Measurements from ENCODE around the gene ATG16L2. TPM values are rescaled to one million over a fixed set of nuclear protein-coding genes. Genes with fewer than 3 reads are reported as not detected.
A peak's percentile ranks its signal among the peaks of the same experiment; 100 is the strongest.

ATG16L2 gene
- total and polyA plus RNA-seq, 2 donors (not counting 3 experiments of a cell fraction or from before 2014, with no cell fraction given) = 26.5 to 30.5 TPM

DNA sequence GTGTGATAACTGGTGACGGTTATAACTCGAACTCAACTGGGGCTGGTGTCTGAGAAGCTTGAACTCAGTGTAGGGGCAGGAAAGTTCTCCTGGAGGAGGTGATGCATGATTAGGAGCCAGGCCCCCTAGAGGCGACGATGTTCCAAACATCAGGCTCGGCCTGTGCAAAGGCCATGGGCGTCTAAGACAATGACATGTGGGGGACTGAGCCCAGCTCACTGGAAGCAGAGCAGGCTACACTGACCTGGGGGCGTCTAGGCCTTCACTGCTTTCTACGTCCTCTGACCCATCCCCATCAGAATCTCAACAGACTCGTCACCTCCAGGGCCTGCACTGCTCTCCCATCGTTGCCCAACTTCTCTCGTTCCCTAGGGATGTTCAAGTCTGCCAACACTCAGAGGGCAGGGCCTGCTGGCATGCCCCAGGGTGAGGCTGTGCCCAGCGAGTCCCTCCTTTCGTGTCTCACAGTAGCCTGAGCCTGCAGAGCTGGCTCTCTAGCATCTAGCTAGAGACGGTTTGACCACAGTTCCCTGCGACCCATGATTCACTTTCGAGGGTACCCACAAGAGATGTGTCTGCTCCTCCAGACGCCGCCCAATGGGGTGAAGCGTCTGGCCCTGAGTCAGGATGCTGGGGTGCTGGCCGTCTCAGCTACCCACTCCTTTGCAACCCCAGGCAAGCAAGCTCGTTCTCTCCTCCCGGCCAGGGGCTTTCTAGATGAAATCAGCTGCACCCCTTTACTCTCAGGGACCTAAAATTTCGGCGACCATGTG is 1.1 kb upstream of the ATG16L2 start:
- TSS peak; percentile 14 for BruUV-seq (replicated peaks)
- ChIA-PET POLR2A (interaction anchor here (1.0 kb wide), 1 partner anchor 88 kb away, joined by 4 read pairs; no protein-coding TSS in a partner anchor), CTCF (interaction anchor here (0.6 to 3.3 kb wide), 10 partner anchors 10 to 365 kb away, joined by 3 to 48 read pairs (median 4); partner anchors contain the start of gene STARD10)
- H3K27ac ChIP-seq (ENCODE audit: insufficient read depth, low read depth, low read length) = peak overlapping the region; percentile 67
- H3K36me3 ChIP-seq (ENCODE audit: control insufficient read depth in 2 of 2, extremely low read depth in 1 of 2, insufficient read depth in 2 of 2, low read length in 2 of 2) = peaks cover 1 to 8% of the 10 kb centered on the region in 2 experiments
- H3K79me2 ChIP-seq (ENCODE audit: control insufficient read depth, insufficient read depth, low read length) = peaks cover 28% of the 10 kb centered on the region
- peak overlapping the region; percentile 36 for H2AFZ ChIP-seq (ENCODE audit: low read depth, low read length)
- H4K20me1 ChIP-seq (replicated peaks; ENCODE audit: control insufficient read depth, extremely low read depth, insufficient read depth, low read length) = no peaks in the 10 kb centered on the region
- intact Hi-C loops (cut with micrococcal nuclease) = no loop called here
- H3K9ac ChIP-seq (replicated peaks; ENCODE audit: extremely low read depth, insufficient read depth, low read length) = peak overlapping the region; percentile 96
- no peaks in the 10 kb centered on the region for H3K9me1 ChIP-seq (replicated peaks; ENCODE audit: control insufficient read depth, extremely low read depth, insufficient read depth, low read length)
- peak; percentile 20 for TF ChIP-seq POLR2AphosphoS5 (IDR thresholded peaks at IDR 0.05; ENCODE audit: insufficient read depth, low read depth, low read length)
- peak; percentile 75 to 80 for TF ChIP-seq CTCF (IDR thresholded peaks at IDR 0.05; ENCODE audit: extremely low read depth in 1 of 2, insufficient read depth in 1 of 2, low read depth in 1 of 2, low read length in 2 of 2)
- TF ChIP-seq POLR2A (IDR thresholded peaks at IDR 0.05; ENCODE audit: low read depth, low read length) = peak; percentile 38
- TF ChIP-seq FOS (IDR thresholded peaks at IDR 0.05; ENCODE audit: borderline replicate concordance, insufficient read depth, low read length) = no peak
- peaks cover 31% of the 10 kb centered on the region for H3K4me1 ChIP-seq (ENCODE audit: control insufficient read depth, extremely low read depth, insufficient read depth, low read length)
- dilution Hi-C loops (cut with MboI; ENCODE audit: extremely low pct_ligation_motif_present, low sequenced_read_pairs) = no loop called here
- FAIRE-seq (peak; percentile 90), DNase-seq (ENCODE audit: low read depth, low spot score) (peak; percentile 70)
- H3K4me2 ChIP-seq (ENCODE audit: insufficient read depth, low read length) = peak overlapping the region; percentile 81
- no peaks in the 10 kb centered on the region for H3K9me3 ChIP-seq (replicated peaks; ENCODE audit: control insufficient read depth, insufficient read depth, low read length)
- H3K27me3 ChIP-seq (ENCODE audit: control insufficient read depth in 2 of 2, insufficient read depth in 2 of 2, low read length in 2 of 2) = no peaks in the 10 kb centered on the region
- peak overlapping the region; percentile 17 to 88 (median 56) for H3K4me3 ChIP-seq (replicated peaks in 1 of 3; ENCODE audit: insufficient read depth in 1 of 3, low read depth in 1 of 3, low read length in 3 of 3)

Data from endothelial cell of umbilical vein (primary cell).